Astrocyte of the cerebellum (primary cell): Measurements from ENCODE around the gene SIPA1L3.

ENCODE experiments used
- DNase-seq: peaks from one replicate; pipeline ENCODE4 v3.0.0-alpha.2; 2011; ENCODE audit warnings: low read depth
- H3K4me3 ChIP-seq: 2 replicates; pipeline ENCODE4 v1.5.1; 2011; ENCODE audit warnings: mild to moderate bottlenecking, low read depth, low read length, moderate library complexity
- in situ Hi-C: cut with HindIII; loops from 2 replicates; pipeline ENCODE4 v1.10.0; 2017; ENCODE audit warnings: low sequenced_read_pairs
- TF ChIP-seq, protein P1 (sequence below): IDR thresholded peaks from 2 replicates; pipeline ENCODE4 v1.5.1; 2012; ENCODE audit warnings: low read length, low read depth, moderate library complexity, mild to moderate bottlenecking; ENCODE audit errors: missing control alignments

SIPA1L3 gene

DNA sequence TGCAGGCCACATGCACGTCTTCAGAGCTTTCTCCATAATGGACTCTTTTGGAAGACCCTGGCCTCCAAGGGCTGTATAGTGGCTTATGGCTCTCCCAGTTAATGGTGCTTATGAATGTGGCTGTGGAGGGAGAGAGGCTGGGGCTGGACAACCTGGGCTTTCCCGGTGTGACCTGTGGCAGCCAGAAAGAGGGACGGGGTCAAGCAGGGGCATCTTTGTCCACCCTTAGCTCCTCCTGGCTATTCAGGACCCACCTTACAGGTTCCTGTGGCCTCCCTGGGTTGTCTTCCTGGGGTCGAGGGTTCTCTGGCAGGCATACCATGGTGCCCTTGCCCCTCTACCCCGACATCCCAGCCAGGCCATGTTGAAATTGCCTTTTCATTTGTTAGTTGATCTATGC lies 75.6 kb downstream of the SIPA1L3 start:
- H3K4me3 ChIP-seq, result no peak overlapping the region
- no peak for DNase-seq
- in situ Hi-C loops, result no loop called here
- TF ChIP-seq, protein P1, sequence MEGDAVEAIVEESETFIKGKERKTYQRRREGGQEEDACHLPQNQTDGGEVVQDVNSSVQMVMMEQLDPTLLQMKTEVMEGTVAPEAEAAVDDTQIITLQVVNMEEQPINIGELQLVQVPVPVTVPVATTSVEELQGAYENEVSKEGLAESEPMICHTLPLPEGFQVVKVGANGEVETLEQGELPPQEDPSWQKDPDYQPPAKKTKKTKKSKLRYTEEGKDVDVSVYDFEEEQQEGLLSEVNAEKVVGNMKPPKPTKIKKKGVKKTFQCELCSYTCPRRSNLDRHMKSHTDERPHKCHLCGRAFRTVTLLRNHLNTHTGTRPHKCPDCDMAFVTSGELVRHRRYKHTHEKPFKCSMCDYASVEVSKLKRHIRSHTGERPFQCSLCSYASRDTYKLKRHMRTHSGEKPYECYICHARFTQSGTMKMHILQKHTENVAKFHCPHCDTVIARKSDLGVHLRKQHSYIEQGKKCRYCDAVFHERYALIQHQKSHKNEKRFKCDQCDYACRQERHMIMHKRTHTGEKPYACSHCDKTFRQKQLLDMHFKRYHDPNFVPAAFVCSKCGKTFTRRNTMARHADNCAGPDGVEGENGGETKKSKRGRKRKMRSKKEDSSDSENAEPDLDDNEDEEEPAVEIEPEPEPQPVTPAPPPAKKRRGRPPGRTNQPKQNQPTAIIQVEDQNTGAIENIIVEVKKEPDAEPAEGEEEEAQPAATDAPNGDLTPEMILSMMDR, result no peak

DNA sequence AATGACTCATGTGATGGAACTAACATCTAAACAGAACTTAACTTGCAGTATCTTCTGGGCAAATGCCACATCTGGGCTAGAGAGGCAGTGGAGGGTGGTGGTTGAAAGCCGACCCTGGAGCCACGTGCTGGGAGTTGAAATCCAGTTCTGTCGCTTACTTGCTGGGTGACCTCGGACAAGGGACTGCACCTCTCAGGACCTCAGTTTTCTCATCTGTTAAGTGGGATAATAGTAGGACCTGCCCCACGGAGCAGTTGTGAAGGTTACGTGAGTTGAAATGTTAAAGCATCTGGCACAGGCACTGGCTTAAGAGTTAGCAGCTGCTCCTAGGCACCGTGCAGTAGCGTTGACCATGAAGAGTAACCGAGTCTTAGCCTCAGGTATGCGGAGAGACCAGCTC lies 76.1 kb downstream of the SIPA1L3 start:
- no peak overlapping the region for H3K4me3 ChIP-seq
- DNase-seq, result no peak
- in situ Hi-C loops, result no loop called here
- TF ChIP-seq, protein P1, result no peak

DNA sequence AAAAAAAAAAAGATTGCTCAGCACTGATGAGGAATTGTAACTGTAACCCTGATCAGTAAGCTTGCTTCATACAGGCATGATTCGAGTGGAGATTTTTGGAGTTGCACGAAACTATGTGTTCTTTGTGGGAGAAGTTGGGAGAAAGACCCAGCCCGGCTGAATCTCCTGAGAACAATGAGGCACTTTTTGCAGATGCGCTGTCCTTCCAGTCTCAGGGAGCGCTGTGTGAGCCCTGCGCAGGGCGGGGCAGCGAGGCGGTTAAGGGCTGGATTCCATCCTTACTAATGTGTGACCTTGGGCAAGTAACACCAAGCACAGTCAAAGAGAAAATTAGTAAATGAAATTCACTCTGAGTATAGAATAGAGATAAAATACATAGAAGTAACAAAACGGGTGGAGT lies 76.9 kb downstream of the SIPA1L3 start:
- DNase-seq, result no peak
- no peak overlapping the region for H3K4me3 ChIP-seq
- in situ Hi-C loops, result no loop called here
- TF ChIP-seq, protein P1, result no peak

DNA sequence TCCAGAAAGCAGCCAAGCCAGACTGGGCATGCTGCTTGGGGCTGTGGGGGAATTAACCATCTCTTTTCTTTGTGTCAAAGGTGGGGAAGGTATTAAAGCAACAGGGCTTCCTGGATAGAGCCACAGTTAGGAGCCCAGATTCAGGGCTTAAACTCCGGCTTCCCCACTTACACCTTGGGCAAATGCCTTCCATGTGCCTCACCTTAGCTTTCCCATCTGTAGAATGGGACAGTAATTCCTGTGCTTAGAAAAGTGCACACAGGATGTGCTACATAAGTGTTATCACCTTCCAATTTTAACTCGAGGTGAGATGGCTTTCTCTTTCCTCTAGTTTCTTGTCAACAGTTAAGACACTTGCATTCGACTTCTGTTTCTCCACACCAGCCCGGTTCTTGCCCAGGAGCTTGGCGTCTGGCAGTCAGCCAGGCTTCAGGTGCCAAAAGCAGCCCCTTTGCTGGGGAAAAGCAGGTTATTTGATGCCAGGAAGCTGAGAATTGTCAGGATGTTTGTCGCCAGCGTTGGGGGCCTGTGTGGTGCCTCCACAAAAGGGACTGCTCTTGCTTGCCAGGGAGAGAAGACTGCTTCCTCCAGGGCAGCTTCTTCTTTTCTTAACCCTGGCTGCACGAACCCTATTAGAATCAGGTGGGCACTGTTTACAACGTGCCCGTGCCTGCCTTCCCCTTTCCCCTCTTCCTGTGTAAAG lies 79.2 kb downstream of the SIPA1L3 start:
- no peak overlapping the region for H3K4me3 ChIP-seq
- TF ChIP-seq, protein P1, result no peak
- DNase-seq, result no peak
- in situ Hi-C loops, result no loop called here

DNA sequence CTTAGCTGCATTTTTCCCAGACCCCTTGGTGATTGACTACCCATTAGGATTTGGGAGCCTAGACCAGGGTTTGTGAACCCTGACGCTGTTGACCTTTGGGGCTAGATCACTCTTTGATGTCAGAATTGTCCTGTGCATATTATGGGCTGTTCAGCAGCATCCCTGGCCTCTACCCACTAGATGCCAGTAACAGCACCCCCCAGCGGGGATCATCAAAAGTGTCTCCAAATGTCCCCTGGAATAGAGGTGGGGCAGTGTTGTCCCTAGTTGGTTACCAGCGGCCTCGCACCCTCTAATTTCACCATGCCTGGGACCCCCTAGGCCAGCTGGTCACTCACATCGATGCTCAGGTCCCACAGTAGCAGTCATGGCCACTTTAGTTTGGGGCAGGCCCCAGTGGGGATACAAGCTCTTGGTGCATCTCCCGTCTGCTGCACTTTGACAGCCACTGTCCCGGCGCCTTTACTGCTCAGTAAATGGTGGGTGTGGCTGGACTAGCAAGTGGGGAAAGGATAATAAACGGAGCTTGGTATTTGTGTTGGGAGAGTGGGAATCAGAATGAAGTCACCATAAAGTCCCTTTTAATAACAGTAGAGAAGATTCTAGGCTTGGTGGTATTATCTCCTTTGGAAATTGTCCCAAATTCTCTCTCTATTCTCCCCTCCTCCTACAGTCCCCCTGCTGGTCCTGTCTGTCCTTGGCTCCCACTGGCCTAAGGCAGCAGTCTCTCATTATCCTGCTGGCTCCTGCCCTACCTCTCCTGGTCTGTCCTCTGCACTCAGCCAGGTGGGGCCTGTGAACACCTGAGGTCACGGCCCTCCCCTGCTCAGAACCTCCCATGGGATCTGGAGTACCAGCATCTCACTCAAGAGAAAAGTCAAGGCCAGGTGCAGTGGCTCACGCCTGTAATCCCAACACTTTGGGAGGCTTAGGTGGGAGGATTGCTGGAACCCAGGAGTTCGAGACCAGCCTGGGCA lies 80.6 kb downstream of the SIPA1L3 start:
- H3K4me3 ChIP-seq, result no peak overlapping the region
- in situ Hi-C loops, result no loop called here
- TF ChIP-seq, protein P1, result peak; percentile 17
- no peak for DNase-seq

DNA sequence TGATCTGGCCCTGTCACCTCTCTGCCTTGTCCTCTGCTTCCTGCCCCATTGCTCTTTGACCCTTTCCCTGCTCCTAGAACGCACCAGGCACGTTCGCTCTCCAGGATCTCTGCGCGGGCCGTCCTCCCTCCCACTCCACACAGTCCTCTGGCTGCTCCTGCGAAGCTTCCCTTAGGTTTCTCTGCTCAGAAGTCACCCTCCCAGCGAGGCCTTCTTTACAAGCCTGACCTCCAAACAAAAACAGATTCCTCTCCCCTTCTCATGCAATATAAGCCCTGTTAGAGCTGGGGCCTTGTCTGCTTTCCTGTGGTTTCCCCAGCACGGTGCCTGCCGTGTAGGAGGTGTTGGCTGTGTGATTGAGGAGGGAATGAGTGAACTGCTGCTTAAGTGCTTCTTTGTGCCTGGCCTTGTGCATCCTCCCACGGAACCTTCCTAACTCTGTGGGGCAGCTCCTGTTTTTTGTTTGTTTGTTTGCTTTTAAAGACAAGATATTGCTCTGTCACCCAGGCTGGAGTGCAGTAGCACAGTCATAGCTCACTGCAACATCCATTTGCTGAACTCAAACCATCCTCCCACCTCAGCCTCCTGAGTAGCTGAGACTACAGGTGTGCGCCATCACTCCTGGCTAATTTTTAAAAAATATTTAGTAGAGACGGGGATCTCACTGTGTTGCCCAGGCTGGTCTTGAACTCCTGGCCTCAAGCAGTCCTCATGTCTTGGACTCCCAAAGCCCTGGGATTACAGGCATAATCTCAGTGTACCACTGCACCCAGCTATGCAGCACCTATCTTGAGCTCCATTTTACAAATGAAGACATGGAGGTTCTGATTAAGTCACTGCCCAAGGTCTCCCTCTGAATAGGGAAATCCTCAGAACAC lies 82.0 kb downstream of the SIPA1L3 start:
- no peak for DNase-seq
- no peak overlapping the region for H3K4me3 ChIP-seq
- TF ChIP-seq, protein P1, result no peak
- in situ Hi-C loops, result no loop called here
